Frontal cortex (tissue), 4 donors: Measurements from ENCODE around the gene DCST1. TPM values are rescaled to one million over a fixed set of nuclear protein-coding genes. Genes with fewer than 3 reads are reported as not detected.

Experiments
- DNase-seq, 2 donors: peaks; one replicate each; pipeline ENCODE4 v3.0.0; 2012; ENCODE audit warnings: low spot score in 2 of 2
- FAIRE-seq: peaks from 2 replicates; lab custom pipeline; 2012; peaks lifted over from hg19 to GRCh38; lab: Jason Lieb, UNC
- total RNA-seq: library from RNA; depleted of rRNA; stranded (reverse); fragments of >200 nt; gene quantifications from one replicate; pipeline ENCODE4 v1.2.3, GENCODE V29; 2014
- donor health status: control.
- donor health status: control.
- donor health status: control.

Gene DCST1
- total RNA-seq, 1 donor from 2014 or later: not detected

DNA sequence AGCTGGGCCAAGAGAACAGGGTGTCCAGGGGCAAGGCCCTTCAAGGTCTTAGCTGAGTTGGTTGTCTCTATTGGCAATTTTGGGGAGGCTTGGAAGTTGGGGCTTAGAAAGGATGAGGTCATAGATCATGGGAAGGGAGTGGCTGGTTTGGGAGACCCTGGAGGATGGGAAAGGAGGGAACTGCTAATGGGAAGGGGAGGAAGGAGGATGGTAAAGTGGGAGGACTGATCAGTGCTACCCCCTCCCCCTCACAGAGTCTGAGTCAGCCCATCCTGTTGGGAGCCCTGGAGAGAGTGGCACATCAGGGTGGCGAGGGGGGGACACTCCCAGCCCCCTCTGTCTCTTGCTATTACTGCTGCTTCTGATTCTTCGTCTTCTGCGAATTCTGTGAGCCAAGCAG is 35.0 kb downstream of the DCST1 start:
- FAIRE-seq (no peak), DNase-seq (no peak)

DNA sequence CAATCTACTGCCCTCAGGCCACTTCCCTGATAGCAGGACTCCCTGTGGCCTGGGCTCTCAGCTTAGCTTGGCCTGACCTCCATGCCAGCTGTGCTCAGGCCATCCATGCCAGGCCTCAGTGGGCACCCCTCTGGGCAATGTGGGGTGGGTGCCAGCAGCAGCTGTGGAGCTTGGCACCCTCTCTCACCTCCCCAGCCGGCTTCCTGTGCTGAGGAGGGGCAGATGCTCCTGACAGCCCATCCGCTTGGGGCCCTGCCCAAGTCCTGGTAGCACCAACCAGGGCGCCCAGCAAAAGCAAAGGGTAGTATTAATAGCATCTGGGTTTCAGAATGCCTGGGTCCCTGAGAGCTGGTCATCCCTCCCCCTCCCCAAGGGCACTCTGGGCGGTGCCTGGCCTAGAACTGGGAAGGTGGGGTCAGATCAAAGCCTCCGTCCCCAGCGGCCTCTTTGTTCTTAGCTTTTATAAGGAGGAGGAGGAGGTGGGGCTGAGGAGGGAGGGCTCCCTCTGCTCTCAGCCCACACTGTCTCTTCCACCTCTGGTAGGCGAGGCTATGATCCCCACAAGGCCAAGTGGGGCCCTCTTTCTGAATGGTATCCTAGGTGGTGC is 36.0 kb downstream of the DCST1 start:
- no peak for FAIRE-seq

DNA sequence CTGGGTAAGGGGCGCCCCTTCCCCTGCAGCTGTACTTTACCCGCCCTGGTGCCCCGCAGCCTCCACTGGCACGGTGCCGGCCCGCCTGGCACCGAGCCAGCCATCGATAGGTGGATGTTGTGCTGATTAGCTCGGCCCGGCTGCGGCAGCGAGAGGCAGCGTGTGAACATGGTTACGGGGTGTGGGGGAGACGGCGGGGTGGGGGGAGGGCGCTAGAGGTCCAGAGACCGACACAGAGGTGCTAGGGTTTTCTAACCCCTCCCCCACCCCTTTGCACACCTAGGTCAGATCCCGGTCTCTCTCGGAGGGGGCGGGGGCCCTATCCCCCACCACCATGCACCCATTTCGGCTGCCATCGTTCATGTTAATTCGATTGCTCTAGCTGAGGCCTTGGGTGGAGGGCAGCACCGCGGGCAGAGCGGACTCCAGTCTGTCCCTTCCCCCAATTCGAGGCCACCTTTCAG is 36.6 kb downstream of the DCST1 start:
- no peak for FAIRE-seq
- no peak for DNase-seq

More for the DNA sequence above, 36.0 kb downstream of the DCST1 start:
- DNase-seq: no peak

DNA sequence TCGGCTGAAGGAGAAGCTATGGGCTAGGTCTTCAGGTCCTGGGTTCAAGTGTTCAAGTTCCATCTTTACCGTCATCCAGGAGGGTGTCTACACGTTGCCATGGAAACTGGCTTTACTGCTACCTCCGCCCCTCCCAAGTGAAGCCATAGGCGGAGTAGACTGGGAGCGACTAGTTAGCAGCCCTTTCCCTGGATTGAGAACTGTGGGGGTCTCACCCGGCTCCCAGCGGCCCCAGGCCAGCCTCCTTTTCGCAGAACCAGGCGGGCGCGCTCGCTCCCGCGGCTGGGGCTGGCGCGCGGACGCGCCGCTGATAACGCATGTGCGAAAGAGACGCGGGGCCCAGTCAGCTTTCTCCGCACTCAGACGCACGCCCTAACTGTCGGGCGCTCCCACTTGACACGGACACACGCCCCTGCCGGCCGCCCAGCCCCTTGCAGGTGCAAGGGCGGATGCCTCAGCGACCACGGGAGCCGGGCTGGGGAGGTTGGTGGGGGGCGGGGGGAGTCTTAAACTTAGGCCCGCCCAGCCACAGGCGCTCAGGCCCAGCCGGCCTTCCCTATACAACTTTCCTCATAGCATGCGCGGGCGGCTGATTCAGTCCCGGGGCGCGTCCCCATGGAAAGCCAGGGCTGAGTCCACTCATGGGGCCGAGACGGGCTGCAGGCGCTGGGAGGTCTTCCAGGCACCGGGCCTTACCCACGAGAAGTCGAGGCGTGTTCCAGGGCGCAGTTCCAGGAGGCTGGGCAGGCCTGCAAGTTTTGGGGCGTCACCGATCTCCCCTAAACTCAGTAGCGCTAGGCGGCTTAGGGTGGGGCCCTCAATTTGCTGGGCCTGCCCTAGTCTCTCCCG is 37.3 kb downstream of the DCST1 start:
- no peak for FAIRE-seq
- peak; percentile 65 to 70 for DNase-seq

DNA sequence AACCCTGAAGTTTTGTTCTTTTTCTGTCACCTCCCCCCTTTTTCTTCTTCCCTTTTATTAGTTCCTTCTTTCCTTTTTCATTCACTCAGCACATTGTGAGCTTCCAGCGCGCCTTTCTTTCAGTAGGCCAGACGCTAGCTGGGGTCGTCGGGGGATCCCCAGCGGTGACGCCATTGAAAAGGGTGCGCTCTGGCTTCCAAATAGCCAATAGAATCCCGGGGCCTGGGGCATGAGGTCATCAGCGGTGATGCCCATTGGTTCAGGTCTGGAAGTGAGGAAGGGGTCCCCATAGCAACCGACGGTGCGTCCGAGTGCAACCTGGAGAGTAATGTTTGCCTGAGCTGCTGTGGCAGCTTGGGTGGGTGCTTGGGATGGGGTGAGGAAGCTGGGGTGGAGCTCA is 38.1 kb downstream of the DCST1 start:
- DNase-seq: no peak
- FAIRE-seq: no peak

DNA sequence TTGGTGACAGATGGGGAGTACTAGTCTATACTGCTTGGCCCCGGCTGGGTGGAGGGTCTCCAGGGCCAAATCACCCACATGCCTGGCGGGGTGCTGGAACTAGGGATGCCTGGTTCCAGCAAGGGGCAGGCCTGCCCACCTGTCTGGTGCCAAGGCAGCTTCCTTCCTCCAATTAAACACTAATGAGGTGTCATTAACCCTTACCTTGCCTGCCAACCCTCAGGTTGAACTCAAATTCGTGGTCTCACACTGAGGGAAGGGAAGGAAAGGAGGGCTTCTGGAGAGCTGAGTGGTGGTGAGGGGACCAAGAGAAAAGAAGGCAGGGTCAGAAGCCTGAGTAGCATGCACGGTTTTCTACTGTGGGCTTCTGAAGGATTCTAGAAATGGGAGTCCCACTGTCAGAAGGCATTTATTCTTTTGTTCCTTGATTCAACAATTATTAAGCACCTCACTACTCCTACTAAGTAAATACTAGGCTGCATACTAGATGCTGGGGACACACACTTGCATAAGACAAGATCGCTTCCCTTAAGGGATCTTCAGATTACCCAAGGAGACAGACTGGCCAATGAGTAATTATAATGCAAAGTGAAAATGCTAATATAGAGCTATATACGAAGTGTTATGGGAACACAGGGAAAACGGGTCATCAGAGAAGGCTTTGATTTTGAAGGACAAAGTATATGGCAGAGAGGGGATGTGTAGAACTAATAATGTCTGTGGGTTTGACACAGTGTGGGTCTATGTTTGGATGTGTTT is 39.1 kb downstream of the DCST1 start:
- FAIRE-seq: no peak
- no peak for DNase-seq

DNA sequence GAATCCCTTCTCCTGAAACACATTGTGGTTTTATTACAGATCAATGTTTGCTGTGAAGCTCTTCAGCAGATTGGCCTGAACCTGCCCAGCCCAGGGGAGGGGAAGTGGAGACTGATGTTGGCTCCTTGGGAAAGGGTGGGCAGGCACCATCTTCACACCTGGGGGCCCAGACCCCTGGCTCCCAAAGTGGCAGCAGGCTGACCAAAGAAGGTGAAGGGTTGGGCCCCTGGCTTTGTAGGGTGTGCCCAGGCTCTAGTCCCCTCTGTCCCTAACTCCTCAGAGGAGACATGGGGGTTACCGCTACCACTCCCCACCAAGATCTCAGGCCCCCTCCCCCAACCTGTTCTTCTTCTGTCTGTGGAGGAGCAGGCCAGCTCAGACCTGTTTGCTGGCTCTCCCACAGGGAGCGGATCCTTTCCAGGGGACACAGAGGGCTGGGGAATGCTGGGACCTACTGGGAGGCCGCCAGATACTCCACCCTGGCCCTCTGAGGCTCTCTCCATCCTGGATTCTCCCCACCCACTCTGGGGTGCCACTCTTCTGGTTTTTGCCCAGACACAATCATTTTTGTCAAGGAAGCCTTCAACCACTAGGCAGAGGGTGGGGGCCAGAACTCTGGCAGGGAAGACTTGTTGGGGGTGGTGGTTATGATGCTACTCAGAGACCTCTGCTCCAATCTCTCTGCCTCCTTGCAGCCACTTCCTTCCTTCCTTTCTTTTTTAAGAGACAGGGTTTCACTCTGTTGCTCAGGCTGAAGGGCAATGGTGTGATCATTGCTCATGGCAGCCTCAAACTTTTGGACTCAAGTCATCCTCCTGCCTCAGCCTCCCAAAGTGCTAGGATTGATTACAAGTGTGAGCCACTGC is 40.0 kb downstream of the DCST1 start:
- no peak for FAIRE-seq

DNA sequence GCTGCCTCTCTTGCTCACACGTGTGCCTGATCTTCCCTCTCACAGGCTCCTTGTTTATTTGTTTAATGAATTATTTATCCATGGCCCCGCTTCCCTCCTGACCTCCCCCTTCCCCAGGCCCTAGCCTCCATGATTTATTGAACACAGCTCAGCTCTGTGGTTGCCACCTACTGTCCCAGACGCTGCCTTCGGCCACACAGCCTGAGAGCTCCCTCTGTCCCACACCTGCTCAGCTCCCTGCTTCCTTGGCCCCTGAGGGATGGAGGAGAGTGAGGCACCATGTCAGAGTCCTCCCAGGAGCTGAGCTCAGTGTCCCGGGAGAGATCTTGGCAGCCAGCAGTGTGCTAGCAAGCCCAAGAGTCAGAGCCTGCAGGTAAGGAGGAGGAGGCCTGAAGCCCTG is 41.9 kb downstream of the DCST1 start:
- FAIRE-seq: no peak
- no peak for DNase-seq

More for the DNA sequence above, 40.0 kb downstream of the DCST1 start:
- DNase-seq: no peak

DNA sequence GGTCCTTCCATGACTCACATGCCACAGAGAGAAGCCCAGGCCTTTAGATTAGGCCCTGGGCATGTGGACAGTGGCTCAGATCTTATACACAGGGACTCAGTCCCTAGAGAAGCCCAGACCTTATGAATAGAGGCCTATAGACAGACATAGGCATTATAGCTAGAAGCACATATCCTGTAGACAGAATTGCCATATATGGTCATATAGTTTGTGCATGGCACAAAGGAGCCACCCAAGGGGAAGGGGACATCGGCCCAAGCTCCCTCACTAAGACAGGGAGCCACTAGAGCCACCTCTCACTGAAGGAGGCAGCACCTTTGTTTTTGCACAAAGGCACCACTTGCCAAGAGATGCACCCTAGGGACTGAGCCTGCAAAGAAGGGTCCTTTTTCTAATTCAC is 42.7 kb downstream of the DCST1 start:
- FAIRE-seq: no peak

DNA sequence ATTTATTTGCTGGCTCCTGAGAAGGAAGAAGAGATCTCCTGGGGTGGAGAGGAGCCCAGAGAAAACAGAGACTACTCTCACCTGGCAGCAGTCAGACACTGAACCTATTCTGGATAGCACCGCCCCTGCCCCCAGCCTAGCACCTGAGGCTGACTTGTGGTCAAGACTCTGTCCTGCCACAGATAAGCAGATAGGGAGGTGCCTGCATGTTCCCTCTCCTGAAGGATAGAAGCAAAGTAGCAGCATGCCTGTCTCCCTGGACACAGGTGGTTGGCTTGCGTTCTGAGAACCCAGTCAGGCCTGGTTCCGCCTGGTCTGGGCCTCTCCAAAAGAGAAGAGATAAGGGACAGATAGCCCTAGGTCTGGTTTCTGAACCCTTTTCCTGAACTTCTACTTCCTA is 43.7 kb downstream of the DCST1 start:
- FAIRE-seq: no peak
- no peak for DNase-seq

More for the DNA sequence above, 42.7 kb downstream of the DCST1 start:
- no peak for DNase-seq

DNA sequence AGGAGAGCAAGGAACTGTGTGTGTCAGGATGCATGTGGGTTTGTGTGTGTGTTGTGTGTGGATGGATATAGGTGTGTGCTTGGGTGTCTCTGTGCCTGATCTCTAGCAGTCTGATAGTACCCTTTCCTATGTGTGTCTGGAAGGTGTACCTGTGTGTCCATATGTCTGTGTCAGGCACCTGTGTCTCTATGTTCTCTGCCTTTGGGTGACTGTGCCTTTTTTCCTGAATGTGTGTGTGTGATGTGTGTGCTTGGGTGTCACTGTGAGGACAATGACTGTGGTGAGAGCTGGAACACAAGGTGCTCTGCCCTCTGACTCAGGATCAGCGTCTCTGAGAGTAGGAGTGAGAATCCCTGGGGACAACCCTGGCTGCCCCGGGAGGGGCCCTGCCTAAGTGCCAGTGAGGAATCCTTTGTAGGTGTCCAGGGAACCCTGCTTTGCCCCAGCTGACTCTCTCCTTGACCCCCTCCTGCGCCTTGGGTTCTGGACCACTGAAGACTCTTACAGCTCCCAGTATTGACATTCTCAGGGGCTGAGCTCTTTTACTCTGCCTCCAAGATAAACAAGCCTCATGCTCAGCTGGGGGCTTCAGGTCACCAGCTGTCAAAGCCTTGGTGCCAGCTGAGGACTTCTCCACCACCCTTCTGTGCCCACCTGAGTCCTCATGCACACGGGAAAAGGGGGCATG is 44.3 kb downstream of the DCST1 start:
- DNase-seq (no peak), FAIRE-seq (no peak)

DNA sequence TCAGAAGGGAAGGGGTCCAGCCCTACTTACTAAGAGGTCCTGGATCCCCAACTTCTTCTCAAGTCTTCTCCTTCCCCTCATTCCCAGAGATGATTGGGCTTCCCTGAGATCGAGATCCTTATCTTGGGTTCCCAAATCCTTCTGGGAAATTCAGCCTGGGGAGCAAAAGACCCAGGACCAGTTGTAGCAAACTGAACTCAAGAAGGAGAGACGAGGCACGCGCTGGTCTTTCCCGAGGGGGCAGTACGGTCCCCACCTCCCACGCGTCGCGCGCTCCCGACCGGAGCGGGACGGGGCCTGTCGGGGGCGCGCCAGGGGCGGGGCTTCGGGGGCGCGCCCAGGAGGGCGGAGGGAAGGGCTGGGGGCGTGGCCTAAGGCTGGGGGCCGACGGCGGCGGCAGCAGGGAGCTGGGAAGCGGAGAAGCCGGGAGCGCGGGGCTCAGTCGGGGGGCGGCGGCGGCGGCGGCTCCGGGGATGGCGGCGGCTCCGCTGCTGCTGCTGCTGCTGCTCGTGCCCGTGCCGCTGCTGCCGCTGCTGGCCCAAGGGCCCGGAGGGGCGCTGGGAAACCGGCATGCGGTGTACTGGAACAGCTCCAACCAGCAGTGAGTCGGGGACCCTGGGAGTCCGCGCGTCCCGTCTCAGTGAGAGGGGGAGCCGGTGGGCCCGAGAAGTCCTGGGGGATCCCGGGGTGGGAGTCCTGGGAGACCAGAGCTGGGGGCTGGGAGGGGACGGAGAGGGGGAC is 45.0 kb downstream of the DCST1 start, which contains the start of gene EFNA3:
Gene EFNA3, plus strand, starts transcription at position 369 of the 741 bp plus-strand sequence. Its CDS starts 105 bp downstream, at position 474.
- FAIRE-seq (no peak), DNase-seq (peak; percentile 89 to 96)

DNA sequence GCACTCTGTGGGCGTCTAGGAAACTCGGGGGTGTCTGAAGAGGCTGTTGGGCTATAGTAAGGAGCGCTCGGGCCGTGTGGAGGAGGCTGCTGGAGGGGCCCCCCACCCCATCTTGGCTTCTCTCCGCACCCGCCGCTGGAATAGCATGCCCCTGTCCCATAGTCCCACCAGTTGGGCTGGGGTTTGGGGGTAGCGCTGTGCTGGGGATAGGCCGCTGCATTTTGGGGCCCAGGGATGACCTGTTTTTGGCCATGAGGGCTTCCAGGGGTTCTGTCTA is 45.5 kb downstream of the DCST1 start:
- FAIRE-seq (no peak), DNase-seq (no peak)

DNA sequence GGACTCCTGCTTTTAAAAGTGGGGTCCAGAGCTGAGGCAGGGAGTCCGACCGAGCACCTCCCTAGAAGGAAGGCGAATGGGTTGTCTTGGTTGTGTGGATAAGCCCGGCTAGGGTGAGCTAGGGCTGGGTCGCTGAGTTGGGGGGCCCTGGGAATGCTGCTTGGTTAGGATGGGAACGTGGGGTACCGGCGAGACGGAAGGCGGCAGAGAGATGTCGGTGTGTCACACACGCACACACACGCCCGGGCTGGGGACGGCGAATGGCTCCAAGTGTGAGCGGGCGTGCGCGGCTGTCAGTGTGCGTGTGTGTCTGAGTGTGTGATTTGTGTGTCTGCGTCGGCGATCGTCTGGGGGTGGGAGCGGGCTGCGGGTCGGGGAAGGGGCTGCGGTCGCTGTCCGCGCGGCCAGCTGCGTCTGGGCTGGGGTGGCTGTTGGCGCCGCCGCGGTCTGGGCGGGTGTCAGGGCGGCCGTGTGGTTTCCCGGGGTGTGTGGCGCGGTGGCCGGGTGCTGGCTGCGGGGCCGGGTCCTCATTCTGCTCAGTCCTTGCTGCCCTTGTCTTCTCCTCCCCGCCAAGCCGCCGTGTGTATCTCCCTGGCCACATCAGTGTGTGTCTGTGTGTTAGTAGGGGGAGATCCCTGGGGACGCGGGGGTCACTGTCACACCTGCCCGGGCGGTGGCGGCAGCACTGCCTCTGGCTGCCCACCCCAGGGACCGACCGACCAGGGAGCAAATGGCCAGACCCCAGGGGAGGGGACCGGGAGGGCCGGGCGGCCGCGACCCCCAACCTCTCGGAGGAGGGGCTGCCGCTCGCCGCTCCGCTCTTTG is 46.1 kb downstream of the DCST1 start:
- DNase-seq: no peak
- FAIRE-seq: no peak

DNA sequence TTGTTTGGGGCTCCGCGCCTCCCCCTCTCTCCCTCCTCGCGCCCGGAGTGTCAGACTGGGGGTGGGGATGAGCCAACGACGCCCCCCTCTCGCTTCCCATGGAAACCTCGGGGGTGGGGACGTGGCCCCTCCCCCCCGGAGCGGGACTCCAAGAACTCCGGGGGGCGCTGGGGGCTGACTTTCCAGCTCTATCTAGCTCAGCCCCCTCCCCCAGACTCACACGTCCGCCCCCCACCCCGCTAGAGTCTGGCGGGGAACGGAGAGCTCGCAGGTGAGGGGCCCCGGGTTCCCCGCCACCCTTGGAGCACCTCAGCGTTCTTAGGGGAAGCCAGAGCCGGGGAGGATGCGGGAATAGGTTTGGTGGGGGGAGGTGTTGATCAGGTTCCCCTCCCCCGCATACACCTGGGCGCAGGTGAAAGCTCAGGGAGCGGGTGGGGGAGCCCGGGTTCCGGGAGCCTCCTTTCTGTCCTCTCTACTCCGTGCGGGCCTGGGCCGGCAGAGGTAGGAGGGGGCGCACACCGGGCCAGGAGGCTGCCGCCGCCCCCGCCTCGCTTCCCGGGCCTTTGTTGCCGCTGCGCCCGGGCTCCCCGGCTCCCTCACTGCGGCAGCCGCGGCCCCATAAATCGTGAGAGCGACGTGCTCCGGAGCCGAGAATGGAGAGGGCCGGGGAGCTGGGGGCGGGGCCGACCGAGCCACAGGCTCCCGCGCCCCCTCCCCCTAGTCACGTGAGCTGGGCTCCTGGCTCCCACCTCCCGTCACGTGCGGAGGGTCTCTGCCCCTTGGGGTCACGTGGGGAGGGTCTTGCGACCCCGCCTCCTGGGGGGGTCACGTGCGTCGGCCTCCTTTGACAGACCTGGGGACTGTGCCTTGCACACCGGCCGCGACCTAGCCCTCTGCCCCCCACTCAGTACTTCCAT is 46.9 kb downstream of the DCST1 start:
- DNase-seq (no peak), FAIRE-seq (no peak)

DNA sequence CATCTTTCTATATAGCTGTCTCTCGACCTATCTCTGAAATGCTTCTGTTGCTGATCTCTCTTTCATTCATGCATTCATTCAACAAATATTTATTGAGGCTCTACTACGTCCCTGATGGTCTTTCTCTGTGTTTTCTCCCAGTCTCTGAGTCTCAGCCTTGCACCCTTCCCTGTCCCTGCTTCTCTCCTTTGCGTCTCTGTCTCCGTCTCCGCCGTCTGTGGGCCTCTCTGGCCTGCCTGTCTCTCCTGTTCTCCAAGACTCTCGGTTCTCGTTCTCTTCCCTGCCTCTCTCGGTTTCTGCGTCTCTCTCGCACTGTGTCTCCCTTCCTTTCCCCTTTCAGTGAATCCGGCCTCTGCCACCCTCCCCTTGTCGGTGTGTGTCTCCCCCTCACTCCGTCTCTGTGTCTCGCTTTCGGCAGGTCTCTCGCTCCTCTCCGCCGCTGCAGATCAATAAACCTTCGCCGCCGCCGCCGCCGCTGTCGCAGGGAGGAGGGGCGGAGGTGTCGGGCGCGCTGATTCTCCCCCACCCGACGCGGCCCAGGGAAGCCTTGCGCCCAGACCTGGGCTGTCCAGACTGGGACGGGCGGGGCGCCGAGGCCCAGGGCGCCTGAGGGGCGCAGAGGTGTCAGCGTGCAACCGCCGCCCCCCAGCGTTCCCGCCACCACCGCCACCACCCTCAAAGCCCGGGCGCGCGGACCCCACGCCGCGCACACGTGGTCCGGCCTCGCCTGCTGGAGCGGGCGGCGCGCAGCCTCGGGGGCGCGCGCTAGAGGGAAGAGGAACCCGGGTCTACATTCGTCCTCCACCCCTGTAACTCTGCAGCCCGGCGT is 48.1 kb downstream of the DCST1 start:
- FAIRE-seq (no peak), DNase-seq (no peak)
